HTR-8/SVneo (cell line): ENCODE measurements around the gene SLC35F6.
A peak's percentile ranks its signal among the peaks of the same experiment; 100 is the strongest.
"Not testable (repeated sequence)": the region's sequence is repeated elsewhere in the genome, so short reads cannot be mapped to it uniquely, and the experiment has no call there.

ENCODE experiments used
- DNase-seq: peaks from one replicate; pipeline ENCODE4 v3.0.0; 2011; ENCODE audit warnings: low spot score, mixed read lengths; ENCODE audit not compliant: insufficient read length
- FAIRE-seq: peaks from 2 replicates; lab custom pipeline; 2011; peaks lifted over from hg19 to GRCh38; lab: Jason Lieb, UNC

The SLC35F6 gene

GRCh38 chr2:26780203-26780760 is 16.2 kb downstream of the SLC35F6 start:
- FAIRE-seq: no peak
- DNase-seq: no peak

DNA sequence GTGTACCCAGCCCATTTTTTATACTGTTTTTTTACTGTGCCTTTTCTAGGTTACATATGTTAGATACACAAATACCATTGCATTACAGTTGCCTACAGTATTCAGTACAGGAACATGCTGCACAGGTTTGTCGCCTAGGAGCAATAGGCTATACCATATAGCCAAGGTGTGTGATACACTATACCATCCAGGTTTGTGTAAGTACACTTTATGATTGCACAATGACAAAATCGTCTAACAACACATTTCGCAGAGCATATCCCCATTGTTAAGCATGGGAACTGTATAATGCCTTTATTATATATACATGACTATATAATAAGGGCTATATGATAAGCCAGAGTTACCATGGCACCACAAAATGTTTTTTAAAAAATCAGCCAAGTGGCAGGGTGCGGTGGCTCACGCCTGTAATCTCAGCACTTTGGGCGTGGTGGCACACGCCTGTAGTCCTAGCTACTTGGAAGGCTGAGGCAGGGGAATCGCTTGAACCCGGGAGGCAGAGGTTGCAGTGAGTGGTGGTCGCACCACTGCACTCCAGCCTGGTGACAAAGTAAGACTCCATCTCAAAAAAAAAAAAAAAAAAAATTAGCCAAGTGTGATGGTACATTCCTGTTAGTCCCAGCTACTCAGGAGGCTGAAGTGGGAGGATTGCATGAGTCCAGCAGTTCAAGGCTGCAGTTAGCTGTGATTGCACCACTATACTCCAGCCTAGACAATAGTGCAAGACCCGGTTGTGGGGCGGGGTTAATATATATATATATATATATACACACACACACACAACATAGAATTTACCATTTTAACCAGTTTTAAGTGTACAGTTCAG is 19.0 kb downstream of the SLC35F6 start:
- no peak for FAIRE-seq
- no peak for DNase-seq

GRCh38 chr2:26784570-26785234 is 20.6 kb downstream of the SLC35F6 start:
- DNase-seq (no peak), FAIRE-seq (no peak)

- FAIRE-seq (peak; percentile 79), DNase-seq (peak; percentile 100)
These were observed 21.5 kb downstream of the SLC35F6 start, which contains the start of gene CENPA for GRCh38 chr2:26785431-26786206. TSS of gene CENPA (plus strand) at chr2:26786056. CDS start at chr2:26786197, 141 bp downstream.

GRCh38 chr2:26786207-26787028 is 22.3 kb downstream of the SLC35F6 start:
- FAIRE-seq: no peak

GRCh38 chr2:26792720-26793119 is 28.6 kb downstream of the SLC35F6 start:
- FAIRE-seq: no peak

More at GRCh38 chr2:26786207-26787028, 22.3 kb downstream of the SLC35F6 start:
- DNase-seq: no peak

GRCh38 chr2:26793518-26793917 is 29.4 kb downstream of the SLC35F6 start:
- no peak for FAIRE-seq
- no peak for DNase-seq

More at GRCh38 chr2:26792720-26793119, 28.6 kb downstream of the SLC35F6 start:
- DNase-seq: no peak

GRCh38 chr2:26795135-26795534 is 31.1 kb downstream of the SLC35F6 start:
- FAIRE-seq, DNase-seq: not testable (repeated sequence)

DNA sequence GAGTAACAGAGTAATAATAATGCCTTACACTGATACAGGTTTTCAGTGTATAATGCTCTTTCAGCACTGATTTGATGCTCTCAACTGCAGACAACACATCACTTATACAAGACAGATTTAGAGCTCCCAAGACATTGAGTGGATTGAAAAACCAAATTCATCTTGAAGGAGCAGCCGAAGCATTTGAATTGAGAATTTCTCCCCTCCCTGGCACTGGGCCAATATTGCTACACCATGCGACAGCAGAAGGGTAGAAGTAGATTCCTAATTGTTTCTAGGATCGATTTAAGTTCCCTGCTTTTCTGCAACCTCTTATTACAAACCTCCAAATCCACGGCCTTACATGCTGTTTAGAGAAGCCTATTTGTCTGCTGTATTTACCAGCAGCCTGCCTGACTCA is 37.2 kb downstream of the SLC35F6 start:
- FAIRE-seq (no peak), DNase-seq (no peak)

- no peak for FAIRE-seq
- no peak for DNase-seq
These were observed 37.7 kb downstream of the SLC35F6 start for GRCh38 chr2:26801796-26802195.

DNA sequence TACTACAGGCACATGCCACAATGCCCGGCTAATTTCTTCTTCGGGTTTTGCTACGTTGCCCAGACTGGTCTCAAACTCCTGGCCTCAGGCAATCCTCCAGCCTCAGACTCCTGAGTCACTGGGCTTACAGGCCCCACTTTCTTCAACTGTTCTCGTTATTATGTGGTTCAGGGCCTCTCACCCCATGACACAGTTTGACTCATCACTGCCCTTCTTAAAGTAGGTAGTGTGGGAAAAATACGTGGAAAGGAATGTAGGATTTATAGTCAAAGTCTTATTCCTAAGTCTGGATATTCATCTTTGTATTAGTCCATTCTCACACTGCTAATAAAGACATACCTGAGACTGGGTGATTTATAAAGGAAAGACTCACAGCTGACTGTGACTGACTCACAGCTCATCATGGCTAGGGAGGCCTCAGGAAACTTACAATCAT is 41.2 kb downstream of the SLC35F6 start:
- FAIRE-seq (no peak), DNase-seq (peak; percentile 56)

DNA sequence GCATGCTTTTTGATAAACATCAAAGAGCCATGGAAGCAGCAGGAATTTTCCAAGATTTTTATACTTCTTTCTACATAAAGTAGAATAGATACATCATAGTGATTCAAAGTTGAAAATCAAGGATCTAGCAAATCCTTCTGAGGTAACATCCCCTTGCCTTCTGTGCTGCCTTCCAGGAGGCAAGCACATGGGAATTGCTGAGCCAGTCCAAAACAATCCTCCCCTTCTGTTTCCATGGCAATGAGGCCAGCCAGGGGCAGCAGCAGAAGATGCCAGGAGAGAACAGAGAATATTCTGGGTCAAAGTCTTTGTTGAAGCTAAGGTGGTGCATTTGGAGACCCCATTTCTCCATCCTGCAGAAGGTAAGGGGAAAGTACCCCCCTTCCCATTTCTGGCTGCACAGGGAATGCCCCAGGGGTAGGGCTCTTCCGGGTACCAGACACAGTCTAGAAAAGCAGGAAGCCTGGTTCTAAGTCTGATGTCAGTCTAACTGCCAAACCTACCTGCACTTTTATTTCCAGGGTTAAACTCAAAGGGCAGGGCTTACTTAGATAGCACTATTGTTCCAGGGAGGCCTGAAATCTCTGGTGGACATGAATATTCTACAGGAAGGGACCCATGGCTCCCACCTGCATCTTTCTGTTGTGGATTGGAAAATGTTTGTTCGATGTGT is 43.8 kb downstream of the SLC35F6 start:
- no peak for DNase-seq
- FAIRE-seq: no peak

DNA sequence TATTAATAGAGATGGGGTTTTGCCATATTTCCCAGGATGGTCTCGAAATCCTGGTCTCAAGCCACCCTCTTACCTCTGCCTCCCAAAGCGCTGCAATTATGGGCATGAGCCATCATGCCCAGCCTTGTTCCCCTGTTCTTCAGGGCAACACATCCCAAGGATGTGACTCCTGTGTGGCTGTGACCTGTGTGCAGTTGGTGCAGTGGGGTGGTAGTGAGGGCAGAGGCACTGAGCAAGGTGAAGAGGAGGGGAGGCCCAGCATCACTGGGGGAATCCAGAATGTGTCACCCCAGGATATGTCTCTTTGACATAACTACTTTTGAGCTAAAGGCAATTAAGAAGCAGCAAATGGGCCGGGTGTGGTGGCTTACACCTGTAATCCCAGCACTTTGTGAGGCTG is 45.1 kb downstream of the SLC35F6 start:
- DNase-seq: no peak
- peak; percentile 44 for FAIRE-seq

DNA sequence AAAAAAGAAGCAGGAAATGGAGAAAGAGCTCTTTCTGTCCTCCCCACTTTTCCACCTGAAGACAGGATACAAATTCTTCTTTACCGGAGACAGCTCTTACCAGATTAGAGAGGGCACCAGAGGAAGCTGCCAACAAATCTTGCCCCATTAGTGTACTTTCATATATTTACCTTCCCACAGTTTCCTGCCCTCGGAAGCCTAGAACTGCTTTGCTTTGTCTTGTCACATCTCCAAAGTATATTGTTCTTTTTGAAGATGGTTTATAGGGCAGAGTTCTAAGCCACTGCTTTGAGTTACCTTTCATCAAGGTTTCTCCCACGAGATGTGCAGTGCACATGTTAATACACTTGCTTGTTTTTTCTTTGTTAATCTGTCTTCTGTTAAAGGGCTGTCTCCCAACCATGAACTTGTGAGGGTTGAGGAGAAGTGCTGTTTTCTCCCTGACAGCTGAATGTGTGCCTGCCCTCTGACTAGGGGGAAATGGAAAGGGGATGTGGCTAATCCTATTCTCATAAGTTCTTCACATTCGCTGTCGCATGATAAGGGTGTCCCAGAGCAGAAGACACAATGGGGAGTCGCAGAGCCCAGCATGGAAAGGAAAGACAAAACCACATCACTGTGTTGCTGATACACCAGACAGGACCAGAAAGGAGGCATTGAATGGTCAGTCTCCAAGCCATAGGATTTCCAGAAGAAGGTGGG is 45.9 kb downstream of the SLC35F6 start:
- FAIRE-seq: no peak
- DNase-seq: no peak

GRCh38 chr2:26811261-26811660 is 47.2 kb downstream of the SLC35F6 start:
- no peak for FAIRE-seq

GRCh38 chr2:26811791-26812694 is 48.0 kb downstream of the SLC35F6 start:
- no peak for DNase-seq
- FAIRE-seq: no peak

More at GRCh38 chr2:26811261-26811660, 47.2 kb downstream of the SLC35F6 start:
- DNase-seq: no peak

DNA sequence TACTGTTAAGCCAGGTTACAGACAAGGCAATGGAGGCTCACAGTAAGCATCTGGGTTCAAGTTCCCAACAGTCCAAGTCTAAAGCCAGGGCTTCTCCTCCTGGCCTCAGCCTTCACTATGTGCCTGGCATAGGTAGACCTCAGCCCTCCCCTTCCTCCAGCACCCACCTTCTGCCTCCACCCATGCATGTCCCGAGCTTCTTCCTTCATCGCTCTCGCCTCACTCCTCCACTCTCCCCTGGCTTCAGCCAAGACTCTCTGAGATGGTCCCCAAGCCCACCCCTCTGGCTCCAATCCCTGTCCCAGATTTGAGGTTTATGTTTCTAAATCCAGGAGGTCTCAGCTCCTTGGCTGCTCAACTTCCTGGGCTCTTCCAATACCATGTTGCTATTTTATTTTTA is 48.6 kb downstream of the SLC35F6 start:
- FAIRE-seq (no peak), DNase-seq (no peak)
